ENCODE data around the gene TESMIN.

TESMIN gene

DNA sequence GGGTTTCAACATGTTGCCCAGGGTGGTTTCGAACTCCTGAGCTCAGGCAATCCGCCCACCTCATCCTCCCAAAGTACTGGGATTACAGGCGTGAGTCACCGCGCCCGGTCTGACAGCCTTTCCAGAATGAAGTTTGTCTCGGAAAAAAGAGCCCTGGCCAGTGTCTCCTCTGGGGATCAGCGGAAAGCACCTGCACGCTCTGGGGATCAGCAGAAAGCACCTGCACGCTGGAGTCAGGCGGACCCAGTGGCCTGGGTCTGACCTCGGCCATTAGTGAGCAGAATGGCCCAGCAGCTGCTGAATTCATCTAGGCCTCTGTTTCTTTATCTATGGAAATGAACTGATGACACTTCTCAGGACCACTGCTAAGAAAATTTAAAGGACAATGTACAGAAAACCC lies 10.5 kb upstream of the TESMIN start:
- DNase-seq = no peak

DNA sequence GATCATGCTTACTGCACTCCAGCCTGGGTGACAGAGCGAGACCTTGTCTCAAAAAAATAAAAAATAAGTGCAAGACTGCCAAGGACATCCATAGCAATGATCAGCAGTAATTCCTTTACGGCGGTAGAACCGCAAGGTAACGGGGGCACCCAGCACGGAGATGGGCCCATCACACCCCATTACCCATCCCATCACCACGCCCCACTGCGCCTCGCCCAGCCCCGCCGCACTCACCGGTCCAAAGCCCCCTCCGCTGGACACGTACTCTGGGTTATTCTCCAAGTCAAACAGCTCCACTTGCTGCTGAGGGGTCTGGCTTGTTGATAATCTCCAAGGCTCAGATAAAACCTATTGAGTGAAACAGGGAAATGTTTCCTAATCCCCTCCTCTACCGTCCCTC lies 8.7 kb upstream of the TESMIN start:
- DNase-seq = no peak

DNA sequence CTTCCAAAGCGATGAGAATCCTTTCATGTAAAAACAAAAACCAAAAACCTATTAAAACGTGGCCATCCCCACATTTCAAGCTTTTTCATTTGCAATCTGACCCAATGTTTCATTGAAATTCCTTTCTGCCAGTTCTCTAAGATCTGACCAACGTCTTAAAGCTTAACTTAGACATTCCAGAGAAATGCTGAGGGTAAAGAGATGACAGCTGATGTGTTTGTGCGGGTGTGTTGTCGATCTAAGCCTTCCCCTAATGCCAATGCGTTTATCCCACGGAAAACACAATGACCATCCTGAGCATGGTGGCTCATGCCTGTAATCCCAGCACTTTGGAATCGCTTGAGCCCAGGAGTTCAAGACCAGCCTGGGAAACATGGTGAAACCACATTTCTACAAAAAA lies 6.4 kb upstream of the TESMIN start:
- no peak for DNase-seq

DNA sequence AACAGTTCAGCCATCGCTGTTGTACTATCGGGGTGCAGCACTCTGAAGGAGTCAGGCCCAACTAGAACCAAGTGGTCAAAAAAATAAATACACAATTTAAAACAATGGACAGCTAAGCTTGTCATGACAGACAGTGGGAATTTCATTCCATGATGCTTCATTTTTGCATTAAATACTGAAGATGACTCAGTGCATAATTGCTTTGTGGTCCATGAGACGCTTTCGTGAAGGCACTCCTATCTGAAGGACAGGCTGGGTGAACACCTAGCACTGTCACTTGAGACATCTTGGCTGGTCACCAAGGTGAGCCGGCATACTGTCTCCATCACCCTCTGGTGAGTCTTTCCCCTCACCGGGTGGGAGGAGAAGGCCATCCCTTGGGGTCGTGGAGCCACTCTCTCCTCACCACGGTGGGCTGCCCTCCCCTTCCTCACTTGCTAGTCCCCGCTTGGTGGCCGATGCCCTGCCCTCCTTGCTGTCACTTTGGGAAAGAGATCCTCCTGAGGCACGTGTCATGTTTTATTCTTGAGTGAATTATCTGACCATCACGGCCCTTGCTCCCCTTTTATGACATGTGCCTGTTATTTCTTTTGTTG lies 4.9 kb upstream of the TESMIN start:
- no peak for DNase-seq

DNA sequence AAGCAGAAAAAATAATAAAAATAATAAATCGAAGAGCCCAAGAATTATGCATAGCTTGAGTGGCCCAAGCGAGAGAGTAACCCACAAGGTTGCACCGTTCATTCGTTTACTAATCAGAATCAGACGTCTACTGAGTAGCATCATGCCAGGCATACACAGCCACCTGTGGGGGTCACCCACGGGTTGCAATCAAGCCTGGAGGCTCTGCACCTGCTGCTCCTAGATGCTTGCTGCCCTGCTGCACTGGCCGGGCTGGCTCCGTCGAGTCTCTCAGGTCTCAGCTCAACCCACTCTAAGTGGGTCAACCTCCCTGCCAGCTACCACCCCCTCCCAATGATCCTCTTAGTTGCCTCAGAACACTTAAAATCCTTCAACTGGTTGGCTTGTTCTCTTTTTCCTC lies 2.0 kb upstream of the TESMIN start:
- no peak for DNase-seq

DNA sequence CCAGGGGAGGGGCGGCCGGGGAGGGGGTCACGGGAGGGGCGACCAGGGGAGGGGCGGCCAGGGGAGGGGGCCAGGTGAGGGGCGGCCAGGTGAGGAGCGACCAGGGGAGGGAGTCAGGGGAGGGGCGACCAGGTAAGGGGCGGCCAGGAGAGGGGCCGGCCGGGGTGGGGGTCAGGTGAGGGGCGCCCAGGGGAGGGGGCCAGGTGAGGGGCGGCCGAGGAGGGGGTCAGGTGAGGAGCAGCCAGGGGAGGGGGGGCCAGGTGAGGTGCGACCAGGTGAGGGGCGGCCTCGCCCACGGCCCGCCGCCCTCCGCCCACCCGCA lies 355 bp downstream of the TESMIN start:
- no peak for DNase-seq

DNA sequence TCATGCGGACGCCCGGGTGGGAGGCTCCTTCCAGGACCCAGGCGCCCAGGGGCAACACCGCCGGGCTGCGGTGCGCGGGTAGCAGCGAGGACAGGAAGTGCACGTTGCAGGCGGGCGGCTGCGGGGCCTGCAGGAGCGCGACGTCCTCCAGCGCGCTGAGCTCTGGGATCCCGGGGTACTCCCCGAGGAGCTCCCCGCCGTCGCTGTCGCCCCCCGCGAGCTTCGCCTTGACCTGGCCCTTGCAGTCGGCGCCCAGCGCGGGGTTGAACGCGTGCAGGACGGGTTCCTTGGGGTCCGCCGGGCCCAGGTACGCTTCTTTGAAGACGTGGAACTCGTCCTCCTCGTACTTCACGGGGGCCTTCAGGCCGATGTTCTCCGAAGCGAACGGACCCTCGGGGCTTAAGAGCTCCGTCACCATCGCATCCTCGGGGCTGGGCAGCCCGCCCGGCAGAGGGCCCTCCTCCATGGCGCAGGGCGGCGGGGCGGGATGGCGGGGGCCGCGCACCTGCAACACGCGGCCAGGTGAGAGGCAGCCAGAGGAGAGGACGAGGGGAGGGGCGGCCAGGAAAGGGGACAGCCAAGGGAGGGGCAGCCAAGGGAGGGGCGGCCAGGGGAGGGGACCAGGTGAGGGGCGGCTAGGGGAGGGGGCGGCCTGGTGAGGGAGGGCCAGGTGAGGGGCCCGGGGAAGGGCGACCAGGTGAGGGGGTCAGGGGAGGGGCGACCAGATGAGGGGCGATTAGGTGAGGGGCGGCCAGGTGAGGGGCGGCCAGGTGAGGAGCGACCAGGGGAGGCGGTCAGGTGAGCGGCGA lies 921 bp downstream of the TESMIN start:
- DNase-seq = no peak

DNA sequence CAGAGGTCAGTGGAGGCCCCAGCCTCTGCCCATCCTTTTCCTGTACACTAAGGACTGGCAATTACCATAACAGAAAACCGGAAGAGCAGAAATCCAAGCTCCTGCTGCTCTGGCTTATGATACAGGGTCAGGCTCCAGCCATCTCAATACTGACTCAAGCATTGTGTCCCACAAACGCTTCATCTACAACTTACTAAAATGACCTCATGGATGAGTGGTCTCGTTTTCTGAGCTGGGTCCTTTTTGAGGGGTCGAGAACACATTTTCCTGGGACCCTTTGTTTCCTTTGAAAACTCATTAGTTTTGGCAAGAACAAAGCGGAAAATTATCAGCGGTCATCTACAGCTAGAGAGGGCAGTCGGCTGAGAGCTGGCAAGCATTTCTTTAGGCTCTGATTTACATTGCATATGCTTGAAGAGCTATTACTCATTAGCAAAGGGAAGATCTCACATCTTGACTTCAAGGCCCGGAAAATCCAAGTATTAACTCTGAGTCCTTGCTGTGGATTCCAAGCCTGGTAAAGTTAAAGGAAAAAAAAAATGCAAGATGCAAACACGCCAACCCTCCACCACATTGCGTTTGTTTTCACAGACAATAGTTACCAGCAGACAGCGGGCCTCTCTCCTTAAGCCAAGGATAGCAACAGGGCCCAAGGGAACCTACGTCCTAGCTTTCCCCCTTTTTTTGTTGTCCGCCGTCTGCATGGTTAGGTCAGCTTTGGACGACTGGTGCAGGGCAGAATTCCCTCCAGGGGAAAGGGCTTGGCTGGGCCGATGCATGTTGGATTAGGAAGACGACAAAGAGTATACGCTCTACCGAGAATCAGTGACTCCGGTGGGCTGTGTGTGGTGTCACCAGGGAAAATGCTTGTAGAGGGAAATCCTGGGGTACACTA lies 1.8 kb downstream of the TESMIN start:
- no peak for DNase-seq

DNA sequence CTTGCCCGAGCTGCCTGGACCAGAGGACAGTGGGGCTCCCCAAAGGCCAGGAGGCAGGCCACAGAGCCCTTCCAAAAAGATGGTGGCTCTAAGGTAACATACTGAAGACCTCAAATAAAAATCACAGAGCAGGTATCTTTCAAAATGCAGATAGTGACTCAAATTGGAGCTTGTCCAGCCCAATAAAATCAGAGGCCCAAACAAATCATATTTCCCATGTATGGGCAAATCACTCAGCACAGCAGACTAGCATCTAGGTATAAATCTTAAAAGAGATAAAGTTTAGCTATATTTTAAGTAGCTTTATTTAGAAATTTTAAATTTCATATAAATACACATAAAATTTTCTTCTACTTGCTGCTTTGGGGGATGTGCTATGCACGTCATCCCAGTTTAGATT lies 3.3 kb downstream of the TESMIN start:
- DNase-seq = no peak

DNA sequence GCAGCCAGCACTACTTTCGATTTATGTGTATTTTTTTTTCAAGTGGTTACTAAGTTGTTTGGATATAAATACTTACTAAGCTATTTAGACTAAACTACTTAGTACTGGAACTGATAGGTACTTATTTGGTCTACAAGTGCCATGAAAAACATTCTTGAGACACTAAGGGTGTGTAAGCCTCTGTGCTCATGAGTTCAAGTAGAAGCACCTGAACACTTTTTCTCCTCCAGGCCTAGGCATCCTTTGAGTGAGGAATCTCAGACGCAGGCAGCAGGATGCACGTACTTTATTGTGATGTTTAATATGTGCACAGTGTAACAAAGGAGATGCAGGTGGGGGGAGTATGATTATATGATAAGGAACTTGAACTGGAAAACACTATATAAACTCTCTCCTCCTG lies 7.8 kb downstream of the TESMIN start:
- DNase-seq = no peak

DNA sequence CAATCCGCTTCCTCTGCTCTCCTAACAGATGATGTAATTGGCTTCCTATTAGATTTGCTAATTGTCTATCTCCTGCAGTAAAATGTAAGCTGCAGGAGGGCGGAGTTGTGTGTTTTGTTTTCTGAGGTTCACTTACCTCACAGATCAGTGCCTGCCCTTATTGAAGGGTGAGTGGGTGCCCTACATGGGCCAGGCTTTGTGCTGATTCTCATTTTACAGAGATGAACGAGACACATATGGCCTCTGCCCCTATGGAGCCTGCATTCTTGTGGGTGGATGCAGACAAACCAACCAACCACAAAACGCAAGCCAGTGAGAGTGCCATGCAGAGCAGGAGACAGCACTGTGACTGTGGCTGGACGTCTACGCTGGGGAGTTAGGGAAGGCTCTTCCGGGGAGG lies 9.9 kb downstream of the TESMIN start:
- DNase-seq = no peak

DNA sequence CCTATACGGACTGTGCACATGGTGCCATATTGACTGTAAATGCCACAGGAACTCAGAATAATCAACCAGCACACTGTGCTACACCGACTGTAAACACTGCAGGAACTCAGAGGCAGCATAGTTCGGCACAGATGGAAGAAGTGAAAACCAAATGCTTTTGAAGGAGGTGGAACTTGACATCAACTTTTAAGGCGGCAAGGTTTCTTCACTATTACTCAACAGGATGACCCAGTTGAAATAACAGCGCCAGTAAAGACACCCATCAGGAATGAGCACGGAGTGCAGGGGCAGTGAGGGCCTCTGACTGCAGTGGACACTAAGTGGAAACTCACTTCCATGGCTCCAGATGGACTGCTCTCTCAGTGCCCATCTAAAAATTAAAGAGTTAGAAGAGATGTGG lies 15.7 kb downstream of the TESMIN start:
- no peak for DNase-seq

DNA sequence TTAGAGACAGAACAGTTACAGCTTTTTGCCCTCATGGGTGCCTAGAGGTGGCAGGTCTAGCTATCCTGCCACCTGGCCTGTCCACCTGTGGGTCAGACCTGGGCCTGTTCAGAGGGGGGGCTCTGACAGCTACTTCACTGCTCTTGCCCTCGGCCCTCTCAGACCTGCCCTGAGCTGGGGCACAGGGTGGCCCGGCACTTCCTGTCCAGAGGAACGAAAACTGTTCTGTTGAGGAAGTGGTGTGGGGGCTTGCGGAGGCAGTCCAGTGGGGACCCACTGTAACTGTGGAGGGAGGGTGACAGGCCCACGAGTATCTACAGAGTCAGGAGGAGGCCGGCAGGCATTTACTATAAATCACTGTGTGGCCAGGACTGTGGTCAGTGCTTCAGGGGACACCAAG lies 16.2 kb downstream of the TESMIN start:
- DNase-seq = no peak

DNA sequence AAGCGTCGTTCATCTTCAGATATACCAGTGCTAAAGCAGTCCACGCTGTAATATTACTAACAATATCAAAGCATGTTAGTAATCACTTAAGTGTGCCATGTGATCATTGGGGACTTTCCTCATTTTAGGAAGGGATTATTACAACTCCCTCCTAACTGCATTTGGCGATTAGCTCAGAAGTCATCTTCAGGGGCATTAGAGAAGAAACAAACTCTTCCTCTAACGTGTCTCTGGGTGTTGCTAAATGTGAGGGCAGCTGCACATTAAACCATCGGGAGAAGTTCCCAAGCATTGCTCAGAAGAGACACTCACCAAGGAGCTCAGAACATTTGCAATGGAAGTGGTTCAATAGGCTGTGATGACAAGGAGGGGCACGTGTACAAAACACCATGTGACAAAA lies 17.2 kb downstream of the TESMIN start:
- DNase-seq = no peak

DNA sequence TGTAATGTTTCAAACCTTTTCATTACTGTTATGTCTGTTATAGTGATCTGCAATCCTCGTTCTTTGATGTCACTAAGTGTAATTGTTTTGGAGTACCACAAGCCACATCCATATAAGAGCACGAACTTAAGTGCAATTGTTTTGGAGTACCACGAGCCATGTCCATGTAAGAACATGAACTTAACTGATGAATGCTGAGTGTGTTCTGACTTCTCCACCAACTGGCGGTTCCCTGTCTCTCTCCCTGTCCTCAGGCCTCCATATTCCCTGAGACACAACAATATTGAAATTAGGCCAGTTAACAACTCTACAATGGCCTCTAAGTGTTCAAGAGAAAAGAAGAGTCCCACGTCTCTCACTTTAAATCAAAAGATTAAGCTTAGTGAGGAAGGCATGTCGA lies 23.5 kb downstream of the TESMIN start:
- DNase-seq = no peak

DNA sequence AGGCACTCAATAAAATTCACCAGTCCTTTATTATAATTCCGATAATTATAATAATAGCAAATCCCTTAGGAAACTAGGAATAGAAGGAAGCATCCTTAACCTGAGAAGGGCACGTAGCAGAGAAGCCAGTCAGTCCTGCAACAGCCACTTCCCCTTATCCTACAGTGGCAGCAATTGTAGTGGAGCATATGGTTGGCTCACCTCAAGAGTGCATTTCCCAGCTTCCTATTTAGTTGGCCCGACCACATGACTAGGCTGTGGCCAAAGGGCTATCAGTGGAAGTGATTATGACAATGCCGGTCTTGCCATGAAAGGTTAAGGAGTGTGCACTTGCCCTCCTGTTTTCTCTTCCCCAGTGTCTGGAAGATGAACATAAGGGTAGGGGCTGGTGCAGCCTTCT lies 27.0 kb downstream of the TESMIN start:
- no peak for DNase-seq

DNA sequence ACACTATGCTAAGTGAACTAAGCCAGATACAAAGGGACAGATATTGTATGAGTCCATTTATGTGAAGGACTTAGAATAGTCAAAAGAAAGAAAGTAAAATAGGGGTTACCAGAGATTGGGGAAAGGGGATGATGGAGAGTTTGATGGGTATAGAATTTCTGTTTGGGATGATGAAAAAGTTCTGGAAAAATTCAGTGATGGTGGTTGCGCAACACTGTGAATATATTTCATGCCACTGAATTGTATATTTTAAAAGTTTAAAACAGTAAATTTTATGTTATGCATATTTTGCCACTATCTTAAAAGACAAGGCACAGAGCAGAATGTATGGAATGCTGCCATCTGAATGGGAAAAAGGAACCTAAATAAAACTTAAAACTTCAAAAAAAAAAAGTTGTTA lies 29.2 kb downstream of the TESMIN start:
- no peak for DNase-seq

DNA sequence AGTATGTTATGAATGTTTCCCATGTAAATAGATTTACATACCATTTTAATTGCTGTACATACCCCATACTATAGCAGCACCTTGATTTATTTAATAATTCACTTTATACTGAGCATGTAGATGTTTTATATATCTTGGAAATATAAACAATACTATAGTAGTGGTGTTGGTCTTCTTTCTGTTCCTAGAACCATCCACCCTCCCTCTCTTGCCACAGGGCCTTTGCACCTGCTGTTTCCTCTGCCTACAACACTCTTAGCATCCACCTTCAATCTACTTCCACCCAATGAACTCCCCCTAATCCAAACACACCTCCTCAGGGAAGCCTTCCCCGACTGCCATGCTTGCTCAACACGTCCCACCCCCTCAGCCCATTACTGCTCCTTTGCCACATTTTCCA lies 30.2 kb downstream of the TESMIN start:
- no peak for DNase-seq

DNA sequence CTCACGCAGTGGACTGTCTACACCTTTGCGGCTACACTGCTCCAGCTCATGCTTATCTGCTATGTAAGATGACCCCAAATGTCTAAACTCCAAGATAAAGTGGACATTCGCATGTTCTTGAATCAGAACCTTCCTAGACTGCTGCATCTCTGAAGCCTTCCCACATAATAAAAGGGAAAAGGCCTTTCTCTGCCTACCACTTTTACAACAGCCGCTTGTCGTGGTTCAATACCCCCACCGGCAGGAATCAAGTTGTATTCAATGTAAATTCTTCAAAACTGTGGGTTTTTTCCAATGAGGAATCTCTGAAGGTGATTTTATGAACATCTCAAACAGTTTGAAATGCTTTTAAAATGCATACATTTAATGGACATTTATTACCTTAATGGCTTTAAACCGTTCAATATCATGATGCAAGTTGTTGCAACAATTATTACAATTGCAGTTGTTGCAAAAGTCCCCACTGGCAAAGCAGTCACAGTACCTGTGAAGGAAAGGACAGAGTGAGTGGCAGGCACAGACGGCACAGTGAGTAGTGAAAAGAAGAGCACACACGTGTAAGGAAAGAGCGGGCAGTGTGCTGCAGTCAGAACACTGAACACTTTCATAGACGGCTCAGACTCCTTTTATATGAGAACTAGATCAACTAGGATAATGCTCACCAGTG lies 35.7 kb downstream of the TESMIN start:
- DNase-seq = no peak

DNA sequence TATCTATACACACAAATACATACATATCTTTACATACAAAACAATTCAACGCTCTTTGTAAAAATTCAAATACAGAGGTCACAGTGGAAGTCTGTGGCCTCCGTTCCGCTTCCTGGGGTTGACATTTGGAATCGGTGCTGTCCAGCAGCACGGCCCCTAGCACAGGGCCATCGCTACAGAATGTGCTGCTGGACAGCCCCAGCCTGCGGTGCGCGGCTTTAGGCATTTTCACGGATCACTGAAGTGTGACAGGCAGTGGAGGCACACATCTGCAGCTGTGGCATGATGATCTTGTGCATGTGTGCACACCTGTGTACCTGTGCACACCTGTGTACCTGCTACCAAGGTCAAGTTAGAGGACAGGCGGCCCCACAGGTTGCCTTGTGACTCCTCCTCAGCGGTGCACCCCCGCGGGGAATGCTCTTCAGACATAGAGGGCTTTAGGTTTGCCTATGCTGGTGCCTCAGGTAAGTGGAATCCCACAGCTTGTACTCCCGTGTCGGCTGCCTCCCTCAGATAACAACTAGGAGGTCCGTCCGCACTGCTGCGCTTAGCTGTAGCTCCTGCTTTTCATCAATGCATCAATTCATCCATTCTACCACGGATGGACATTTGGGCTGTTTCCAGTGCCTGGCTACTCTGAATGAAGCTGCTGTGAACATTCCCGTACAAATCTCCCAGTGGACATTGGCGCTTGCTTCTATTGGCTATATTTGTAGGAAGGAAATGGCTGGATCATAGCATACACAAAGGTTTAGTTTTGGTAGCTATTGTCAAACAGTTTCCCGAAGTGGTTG lies 37.1 kb downstream of the TESMIN start:
- no peak for DNase-seq

DNA sequence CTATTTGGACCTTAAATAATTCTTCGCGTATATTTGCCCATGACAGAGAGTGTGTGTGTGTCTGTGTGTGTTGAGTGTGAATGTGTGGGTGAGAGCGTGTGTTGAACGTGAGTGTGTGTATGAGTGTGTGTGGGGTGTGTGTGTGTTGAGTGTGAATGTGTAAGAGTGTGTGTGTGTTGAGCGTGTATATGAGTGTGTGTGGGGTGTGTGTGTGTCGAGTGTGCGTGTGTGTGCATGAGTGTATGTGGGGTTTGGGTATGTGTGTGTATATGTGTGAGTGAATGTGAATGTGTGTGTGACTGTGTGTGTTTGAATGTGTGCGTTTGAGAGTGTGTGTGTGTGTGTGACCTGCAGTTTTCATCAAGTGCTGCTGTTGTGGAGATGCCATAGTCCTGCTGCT lies 40.2 kb downstream of the TESMIN start:
- no peak for DNase-seq

DNA sequence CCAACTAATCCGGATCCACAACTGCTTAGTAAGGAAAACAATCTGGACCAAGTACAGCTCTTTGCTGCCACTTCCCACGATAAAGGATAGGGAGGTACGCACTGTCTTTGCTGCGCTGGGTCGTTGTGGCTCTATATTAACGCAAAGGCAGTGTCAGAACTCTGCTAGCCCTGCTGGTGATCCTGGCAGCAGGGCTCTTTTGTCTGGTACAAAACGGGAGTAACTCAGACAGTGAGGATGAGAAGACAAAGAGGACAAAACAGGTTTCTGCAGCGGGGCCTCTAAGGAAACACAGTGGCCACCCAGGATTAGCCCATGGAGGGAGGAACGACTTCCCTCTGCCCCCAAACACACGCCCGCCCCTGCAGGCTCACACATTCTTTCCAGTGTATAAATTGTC lies 40.9 kb downstream of the TESMIN start:
- no peak for DNase-seq

DNA sequence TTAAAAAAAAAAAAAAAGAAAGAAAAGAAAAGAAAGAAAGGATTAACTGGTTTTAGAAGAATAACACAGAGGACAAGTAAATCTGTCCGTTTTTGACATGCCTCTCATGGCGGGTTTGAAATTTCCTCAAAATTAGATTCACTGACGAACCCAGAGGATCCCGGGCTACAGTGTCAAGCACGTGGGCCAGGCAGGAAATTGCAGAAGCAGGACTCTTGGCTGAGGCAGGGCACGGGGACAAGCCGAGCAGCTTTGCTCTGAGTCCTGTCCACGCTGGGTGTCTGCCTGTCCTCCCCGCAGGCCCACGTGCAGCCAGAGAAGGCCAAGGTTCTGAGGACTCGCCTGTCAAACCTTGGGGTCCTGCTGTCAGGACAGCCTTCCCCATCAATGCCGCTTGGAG lies 42.3 kb downstream of the TESMIN start:
- no peak for DNase-seq

All from activated CD4-positive, alpha-beta T cell treated with anti-CD3 and anti-CD28 coated beads, Interleukin-2, amount 50 U/mL, for 4 hours (primary cell).